ENCODE data around the gene GYPC. TPM values are rescaled to one million over a fixed set of nuclear protein-coding genes. Genes with fewer than 3 reads are reported as not detected.

GYPC gene
- total RNA-seq, 3 donors from 2014 or later, result 6.3 to 67.8 (median 14.3) TPM

DNA sequence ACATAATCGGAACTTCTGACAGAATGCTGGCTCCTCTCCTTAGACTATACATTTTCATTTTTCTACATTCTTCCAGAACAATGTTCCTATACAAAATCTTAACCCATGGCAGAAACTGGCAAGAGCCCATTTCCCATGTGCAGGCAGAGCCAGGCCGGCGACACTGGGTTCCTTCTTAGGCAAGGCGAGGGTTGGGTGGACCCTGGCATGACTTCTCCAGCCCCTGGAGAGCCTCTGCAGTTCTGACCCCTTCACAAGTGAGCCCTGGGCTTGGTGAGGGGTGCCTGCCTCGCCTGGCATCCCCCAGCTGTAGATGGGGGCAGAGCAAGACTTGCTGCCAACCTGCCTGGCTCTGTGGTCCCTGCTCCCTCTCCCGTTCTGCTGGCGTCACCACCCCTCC is 5.0 kb downstream of the GYPC start:
- no peaks in the 10 kb centered on the region for H3K9me3 ChIP-seq
- peaks cover 16% of the 10 kb centered on the region for H3K4me1 ChIP-seq (ENCODE audit: low read depth)
- TF ChIP-seq CTCF (IDR thresholded peaks at IDR 0.05), result no peak
- DNase-seq, result no peak
- no peak overlapping the region for H3K4me3 ChIP-seq
- no peaks in the 10 kb centered on the region for H3K36me3 ChIP-seq (ENCODE audit: low read depth)
- intact Hi-C loops (cut with DNase I, micrococcal nuclease), result no loop called here
- ATAC-seq, result no peak

- H3K4me3 ChIP-seq, result no peak overlapping the region
- no peak for DNase-seq
- no peak for TF ChIP-seq CTCF (IDR thresholded peaks at IDR 0.05)
- no peaks in the 10 kb centered on the region for H3K9me3 ChIP-seq
- no peak for ATAC-seq
- no peaks in the 10 kb centered on the region for H3K36me3 ChIP-seq (ENCODE audit: low read depth)
- peaks cover 16% of the 10 kb centered on the region for H3K4me1 ChIP-seq (ENCODE audit: low read depth)
- intact Hi-C loops (cut with DNase I, micrococcal nuclease), result no loop called here
Observed at GRCh38 chr2:126661702-126662500, 5.9 kb downstream of the GYPC start.

- TF ChIP-seq CTCF (IDR thresholded peaks at IDR 0.05), result no peak
- ATAC-seq (peak; percentile 26), DNase-seq (no peak)
- intact Hi-C loops (cut with DNase I, micrococcal nuclease), result no loop called here
- peaks cover 16% of the 10 kb centered on the region for H3K4me1 ChIP-seq (ENCODE audit: low read depth)
- H3K36me3 ChIP-seq (ENCODE audit: low read depth), result no peaks in the 10 kb centered on the region
- no peaks in the 10 kb centered on the region for H3K9me3 ChIP-seq
- no peak overlapping the region for H3K4me3 ChIP-seq
Observed at GRCh38 chr2:126662621-126663020, 6.7 kb downstream of the GYPC start.

DNA sequence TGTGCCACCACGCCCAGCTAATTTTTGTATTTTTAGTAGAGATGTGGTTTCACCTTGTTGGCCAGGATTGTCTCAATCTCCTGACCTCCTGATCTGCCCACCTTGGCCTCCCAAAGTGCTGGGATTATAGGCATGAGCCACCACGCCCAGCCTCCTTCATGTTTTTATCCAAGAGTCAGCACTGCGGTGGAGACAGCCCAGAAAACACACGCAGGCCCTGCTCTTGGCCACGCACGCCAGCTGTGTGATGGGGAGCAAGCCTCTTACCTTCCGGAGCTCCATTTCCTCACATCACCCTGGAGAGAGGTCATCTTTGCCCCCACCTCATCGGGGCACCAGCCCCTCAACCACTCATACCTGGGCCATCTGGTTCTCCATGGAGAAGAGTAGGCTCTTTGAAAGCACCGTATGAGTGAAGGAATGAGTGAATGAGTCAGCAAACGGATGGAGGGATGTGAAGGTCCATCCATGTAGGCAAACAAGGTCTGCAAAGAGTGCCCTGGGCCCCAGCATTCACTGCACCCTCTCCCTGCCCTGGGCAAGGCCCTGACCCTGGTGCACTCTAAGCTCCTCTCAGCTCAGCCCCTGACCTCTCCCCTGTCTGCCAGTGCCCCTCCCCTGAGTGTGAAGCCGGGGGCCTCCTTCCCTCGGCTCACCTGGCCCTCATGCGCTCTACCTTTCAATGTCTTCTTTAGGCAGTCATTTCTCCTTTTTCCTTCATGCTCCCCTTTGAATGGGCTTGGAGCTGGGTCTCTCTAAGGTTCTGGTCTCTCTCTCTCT is 7.4 kb downstream of the GYPC start:
- Histone ChIP-seq H3K36me3 (ENCODE audit: low read depth) (no peaks in the 10 kb centered on the region), H3K4me1 (ENCODE audit: low read depth) (peaks cover 16% of the 10 kb centered on the region), H3K4me3 (no peak overlapping the region), H3K9me3 (no peaks in the 10 kb centered on the region)
- ATAC-seq (no peak), DNase-seq (no peak)
- intact Hi-C loops (cut with DNase I, micrococcal nuclease), result no loop called here
- TF ChIP-seq CTCF (IDR thresholded peaks at IDR 0.05), result no peak

GRCh38 chr2:126664234-126664633 is 8.3 kb downstream of the GYPC start:
- Histone ChIP-seq H3K9me3 (no peaks in the 10 kb centered on the region), H3K36me3 (ENCODE audit: low read depth) (no peaks in the 10 kb centered on the region), H3K4me3 (no peak overlapping the region), H3K4me1 (ENCODE audit: low read depth) (peaks cover 11% of the 10 kb centered on the region)
- no peak for TF ChIP-seq CTCF (IDR thresholded peaks at IDR 0.05)
- intact Hi-C loops (cut with DNase I, micrococcal nuclease), result no loop called here
- ATAC-seq, result peak; percentile 25
- DNase-seq, result no peak
